CD1c-positive myeloid dendritic cell (primary cell): ENCODE measurements around the gene ZNF385A.

Experiments used
- DNase-seq: peaks from one replicate; pipeline ENCODE4 v3.0.0-alpha.2; 2016; ENCODE audit errors: extremely low spot score

Gene ZNF385A

DNA sequence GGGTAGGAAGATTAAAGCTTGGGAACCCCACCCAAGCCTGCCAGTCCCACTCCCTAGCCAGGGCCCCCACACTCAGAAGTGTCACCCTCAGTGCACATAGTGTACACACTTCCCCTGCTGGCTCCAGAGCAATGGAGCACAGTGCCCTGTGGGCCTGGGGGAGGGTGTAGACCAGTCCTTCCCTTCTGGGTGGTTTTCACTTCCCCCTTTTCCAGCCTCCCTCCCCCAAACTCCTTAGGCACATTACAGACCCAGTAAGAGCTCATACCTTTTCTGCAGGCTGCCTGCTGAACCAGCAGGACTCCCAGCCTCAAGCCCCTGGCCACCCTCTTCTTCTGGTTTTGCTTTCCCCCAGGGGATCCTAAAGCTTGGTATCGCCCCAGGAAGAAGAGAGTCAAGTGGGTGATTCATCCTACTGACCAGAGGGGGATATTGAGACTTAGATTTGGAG is at the start of gene ZNF385A:
TSS of gene ZNF385A (minus strand) at position 143 of the 451 bp plus-strand sequence. CDS start 219 bp downstream, outside the sequence.
- peak; percentile 95 for DNase-seq

- DNase-seq = no peak
Observed at GRCh38 chr12:54432815-54433164, 48.3 kb upstream of the ZNF385A start.

GRCh38 chr12:54431911-54432814 is 47.6 kb upstream of the ZNF385A start:
- peak; percentile 63 for DNase-seq

GRCh38 chr12:54430471-54431069 is 46.0 kb upstream of the ZNF385A start:
- no peak for DNase-seq

- no peak for DNase-seq
Observed at GRCh38 chr12:54429014-54429471, 44.5 kb upstream of the ZNF385A start.

- peak; percentile 72 for DNase-seq
Observed at GRCh38 chr12:54428050-54429013, 43.8 kb upstream of the ZNF385A start.

- DNase-seq = no peak
Observed at GRCh38 chr12:54427106-54427505, 42.6 kb upstream of the ZNF385A start.

DNA sequence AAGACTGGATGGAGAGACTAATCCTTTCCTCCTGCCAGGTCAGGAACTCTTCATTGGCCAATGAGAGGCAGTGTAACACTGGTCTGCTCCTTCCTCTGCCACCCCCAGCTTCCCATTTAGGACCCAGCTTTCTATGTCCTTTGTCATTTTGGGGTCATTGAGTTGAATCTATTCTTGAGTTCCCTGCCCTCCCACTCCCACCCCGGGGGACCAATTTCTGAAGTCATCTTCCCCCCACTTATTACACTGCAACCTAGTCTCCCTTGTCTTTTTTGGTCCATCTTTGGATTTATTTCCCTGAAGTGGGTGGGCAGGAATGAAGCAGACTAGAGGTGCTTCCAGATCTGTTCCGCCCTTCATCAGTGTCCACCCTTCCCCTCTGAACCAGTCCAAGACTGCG is 42.2 kb upstream of the ZNF385A start:
- no peak for DNase-seq

DNA sequence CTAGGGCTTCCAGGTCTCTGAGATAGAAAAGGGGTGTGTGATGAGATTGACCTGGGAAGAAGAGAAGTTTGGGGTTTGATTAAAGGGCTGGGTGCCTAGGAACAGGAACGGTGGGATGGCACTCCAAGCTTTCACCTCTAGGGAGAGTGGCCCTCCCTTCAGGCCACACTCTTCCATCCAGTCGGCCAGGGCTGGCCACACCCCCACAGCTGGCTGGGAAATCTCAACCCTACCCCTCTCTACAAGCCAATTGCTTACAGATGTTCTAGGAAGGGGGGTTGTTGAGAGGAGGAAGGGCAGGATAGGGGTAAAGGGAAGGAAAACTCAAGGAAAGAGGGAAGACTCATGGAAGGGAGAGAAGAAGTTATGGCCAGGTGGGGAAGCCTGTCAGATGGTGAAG is 41.2 kb upstream of the ZNF385A start:
- DNase-seq = no peak

- peak; percentile 28 for DNase-seq
Observed at GRCh38 chr12:54424224-54424623, 39.7 kb upstream of the ZNF385A start.

- no peak for DNase-seq
Observed at GRCh38 chr12:54423816-54424150, 39.2 kb upstream of the ZNF385A start.

DNA sequence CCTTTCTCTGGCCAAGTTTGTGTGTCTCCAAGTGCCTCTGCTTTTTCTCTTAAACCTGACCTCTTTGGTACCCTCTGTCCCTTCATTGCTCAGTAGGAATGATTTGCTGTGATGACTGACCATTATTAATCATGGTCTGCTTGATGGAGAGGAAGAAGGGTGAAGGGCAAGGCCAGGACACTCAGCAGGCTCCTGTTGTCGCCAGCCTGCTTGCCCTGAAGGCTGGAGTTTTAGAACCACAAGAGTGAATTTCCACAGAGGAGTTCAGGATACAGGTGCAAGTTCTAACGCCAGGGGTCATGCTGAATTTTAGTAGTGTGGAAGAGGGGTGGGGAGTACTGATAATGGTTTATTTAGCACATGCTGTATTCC is 37.3 kb upstream of the ZNF385A start:
- DNase-seq = no peak

GRCh38 chr12:54421175-54421878 is 36.8 kb upstream of the ZNF385A start:
- DNase-seq = peak; percentile 20

DNA sequence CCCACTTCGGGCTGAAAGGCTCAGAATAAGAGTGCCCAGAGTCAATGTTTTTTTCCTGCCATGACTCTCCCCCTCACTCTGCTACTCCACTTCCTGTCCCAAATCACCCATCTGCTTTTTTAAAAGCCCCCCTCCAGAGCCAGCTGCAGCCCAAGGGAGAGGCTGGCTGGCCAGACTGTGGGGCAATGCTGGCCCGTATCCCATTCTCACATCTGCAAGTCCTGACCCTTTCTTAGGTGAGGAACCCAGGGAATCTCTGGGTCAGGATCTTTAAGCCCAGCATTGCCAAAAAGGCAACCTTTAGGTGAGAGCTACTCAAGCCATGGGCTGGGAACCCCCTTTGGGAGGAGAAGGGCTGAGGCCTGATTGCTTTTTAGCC is 36.2 kb upstream of the ZNF385A start:
- DNase-seq = peak; percentile 15

GRCh38 chr12:54419088-54419887 is 34.8 kb upstream of the ZNF385A start, which contains the start of gene ITGA5:
ITGA5 (minus strand) TSS chr12:54419266; CDS start chr12:54419198, 68 bp downstream.
- DNase-seq = peak; percentile 77

DNA sequence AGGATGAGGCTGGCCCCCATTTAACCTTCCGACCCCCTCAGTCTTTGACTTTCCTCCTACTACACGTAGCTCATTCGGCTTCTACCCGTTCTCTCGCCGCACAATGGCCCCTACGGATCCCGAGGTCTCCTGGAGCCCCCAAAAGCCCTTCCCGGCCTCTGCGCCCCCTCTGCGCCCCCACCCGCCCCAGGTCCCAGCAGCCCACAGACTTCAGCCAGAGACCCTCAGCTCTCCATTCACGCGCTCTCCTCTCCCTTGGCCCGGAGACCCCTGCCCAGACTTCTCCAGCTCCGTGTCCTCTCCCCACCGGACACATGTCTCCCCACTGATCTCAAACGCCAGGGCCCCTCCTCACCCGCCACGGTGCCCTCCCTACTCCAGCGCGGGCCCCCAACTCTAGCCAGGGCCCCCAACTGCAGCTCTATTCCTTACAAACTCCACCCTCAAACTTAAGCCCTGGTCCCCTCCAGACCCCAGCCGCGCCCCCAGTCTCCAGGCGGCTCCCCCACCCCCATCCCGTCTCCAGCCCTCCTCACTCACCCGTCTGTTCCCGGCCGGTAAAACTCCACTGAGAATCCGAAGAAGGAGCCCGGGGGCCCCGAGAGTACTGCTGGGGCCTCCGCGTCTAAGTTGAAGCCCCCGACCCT is 34.0 kb upstream of the ZNF385A start:
- DNase-seq = no peak

DNA sequence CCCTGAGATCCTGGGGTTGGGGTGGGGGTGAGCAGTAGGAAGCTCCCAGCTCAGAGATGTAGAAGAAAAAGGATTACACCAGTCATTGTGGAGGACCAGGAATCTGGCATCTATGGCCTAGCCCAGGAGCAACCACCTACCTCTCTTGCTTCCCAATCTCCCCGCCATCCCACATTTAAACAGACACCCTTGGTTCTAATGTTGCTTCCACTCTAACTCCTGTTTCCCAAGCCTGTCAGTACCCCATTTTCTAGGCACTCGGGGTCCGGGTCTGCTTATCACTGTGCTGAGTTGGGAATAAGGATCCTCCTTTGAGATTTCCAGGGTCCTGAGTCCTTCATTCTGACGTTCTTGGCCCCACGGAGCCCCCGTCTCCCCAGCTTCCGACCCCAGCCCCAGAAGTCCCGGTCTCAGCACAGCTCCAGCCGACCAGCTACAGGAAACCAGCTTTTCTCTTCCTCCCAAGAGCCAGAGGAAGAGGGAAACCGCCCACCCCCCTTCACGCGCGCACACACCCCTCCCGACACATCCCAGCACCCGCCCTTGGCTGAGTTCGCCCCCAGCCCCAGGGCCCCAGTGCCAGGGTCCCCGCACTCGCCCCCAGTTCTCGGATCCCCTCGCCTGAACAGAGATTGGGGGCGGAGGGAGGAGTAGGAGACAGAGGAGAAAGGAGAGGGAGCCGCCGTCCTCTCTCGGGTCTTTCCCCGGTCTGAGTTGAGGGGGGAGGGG is 33.3 kb upstream of the ZNF385A start:
- DNase-seq = peak; percentile 62

GRCh38 chr12:54416687-54417603 is 32.4 kb upstream of the ZNF385A start:
- no peak for DNase-seq
